GM12891 (cell line): ENCODE measurements around the gene B3GALT4.

ENCODE experiments used
- DNase-seq: peaks from one replicate; pipeline ENCODE4 v3.0.0; 2011; ENCODE audit warnings: low spot score; ENCODE audit not compliant: insufficient read length
- FAIRE-seq: peaks from 2 replicates; lab custom pipeline; 2011; peaks lifted over from hg19 to GRCh38; lab: Jason Lieb, UNC
- PAX5 ChIP-seq: IDR thresholded peaks from 2 replicates; pipeline ENCODE4 v1.6.1; 2011; ENCODE audit warnings: low read length, moderate library complexity, mild to moderate bottlenecking; ENCODE audit not compliant: insufficient read depth, severe bottlenecking
- POLR2A ChIP-seq: IDR thresholded peaks from 2 replicates; pipeline ENCODE4 v1.6.1; 2011; ENCODE audit warnings: low read depth, low read length, control low read depth
- POLR2AphosphoS5 ChIP-seq: IDR thresholded peaks from 2 replicates; pipeline ENCODE4 v1.6.1; 2011; ENCODE audit warnings: low read depth, low read length, control low read depth
- POU2F2 ChIP-seq: IDR thresholded peaks from 2 replicates; pipeline ENCODE4 v1.6.1; 2011; ENCODE audit warnings: low read depth, mild to moderate bottlenecking, control low read depth, low read length, moderate library complexity
- SPI1 ChIP-seq: IDR thresholded peaks from 2 replicates; pipeline ENCODE4 v1.6.1; 2011; ENCODE audit warnings: low read depth, low read length, control low read depth
- TAF1 ChIP-seq: IDR thresholded peaks from 2 replicates; pipeline ENCODE4 v1.6.1; 2011; ENCODE audit warnings: low read depth, low read length, control low read depth

Gene B3GALT4

DNA sequence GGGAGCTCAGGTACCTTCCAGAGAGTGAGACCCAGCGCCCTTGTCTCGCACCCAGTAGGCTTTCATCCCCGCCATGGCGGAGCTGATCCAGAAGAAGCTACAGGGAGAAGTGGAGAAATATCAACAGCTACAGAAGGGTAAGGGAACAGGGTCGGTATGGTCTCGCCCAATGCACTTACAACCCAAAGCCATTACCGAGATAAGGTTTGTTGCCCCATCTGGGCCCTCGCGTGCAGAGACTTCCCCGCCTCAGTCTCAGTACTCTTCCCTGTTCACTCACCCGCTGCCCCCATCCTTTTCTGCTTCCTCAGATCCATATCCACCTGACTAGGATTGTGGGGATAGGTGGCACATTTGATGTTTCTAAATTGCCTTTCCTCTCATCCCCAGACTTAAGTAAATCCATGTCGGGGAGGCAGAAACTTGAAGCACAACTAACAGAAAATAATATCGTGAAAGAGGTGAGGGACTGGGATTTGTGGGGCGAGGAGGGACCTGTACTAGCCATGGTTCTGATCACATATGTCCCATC lies 12.9 kb downstream of the B3GALT4 start:
- FAIRE-seq: no peak
- DNase-seq: no peak
- no peak for TF ChIP-seq PAX5
- TF ChIP-seq POLR2AphosphoS5: 0 out of 2 replicates have a peak, but pooled peaks have one; percentile 14

DNA sequence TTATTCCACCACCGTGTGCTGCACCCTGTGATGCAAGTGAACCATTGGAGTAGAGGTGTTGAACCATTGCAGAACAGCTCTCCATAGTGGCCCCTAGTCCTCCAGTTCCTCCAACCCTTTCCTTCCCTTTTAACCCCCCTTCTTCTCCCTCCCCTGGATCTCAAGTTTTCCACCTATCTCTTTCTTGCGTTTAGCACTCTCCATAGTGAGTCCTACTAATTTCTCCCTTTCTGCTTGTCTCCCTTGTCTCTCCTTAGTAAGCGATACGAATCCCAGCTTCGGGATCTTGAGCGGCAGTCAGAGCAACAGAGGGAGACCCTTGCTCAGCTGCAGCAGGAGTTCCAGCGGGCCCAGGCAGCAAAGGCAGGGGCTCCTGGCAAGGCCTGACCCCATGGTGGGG lies 13.5 kb downstream of the B3GALT4 start:
- DNase-seq (no peak), FAIRE-seq (no peak)
- no peak for TF ChIP-seq PAX5
- TF ChIP-seq POLR2AphosphoS5: no peak
- TF ChIP-seq POLR2A: no peak
- no peak for TF ChIP-seq POU2F2
- TF ChIP-seq TAF1: no peak
- TF ChIP-seq SPI1: no peak

DNA sequence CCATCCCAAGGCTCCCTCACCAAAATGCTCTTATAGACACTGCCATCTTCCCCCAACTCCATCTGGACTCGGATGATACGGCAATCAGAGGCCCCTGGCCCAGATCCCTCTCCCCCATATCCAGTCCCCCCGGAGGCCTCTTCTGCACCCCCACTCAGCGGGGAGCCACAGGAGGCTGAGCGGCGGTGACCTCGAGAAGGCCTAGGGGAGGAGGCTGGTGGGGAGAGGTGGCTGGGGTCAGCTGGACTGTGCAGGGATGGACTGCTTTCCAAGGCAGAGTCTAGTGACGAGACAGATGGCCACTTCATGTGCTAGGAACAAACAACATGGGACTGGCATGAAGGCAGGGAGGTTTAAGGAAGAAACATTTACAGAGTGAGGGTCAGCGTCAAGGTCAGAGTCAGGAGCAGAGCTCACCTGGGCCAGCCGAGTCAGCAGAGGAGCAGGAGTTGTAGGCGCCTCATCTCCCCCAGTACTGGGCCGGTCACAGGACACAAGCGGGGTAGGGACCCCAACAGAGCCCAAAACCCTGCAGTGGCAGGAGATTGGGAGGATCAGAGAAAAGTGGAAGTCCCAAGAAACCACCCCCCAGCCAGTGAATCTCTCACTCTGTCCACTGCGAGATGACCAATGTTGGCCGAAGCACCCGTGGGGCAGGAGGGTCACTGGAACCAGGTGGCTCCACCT lies 16.2 kb downstream of the B3GALT4 start:
- DNase-seq (no peak), FAIRE-seq (no peak)
- TF ChIP-seq SPI1: no peak
- no peak for TF ChIP-seq POLR2AphosphoS5
- no peak for TF ChIP-seq POU2F2
- no peak for TF ChIP-seq PAX5
- no peak for TF ChIP-seq TAF1
- TF ChIP-seq POLR2A: no peak

DNA sequence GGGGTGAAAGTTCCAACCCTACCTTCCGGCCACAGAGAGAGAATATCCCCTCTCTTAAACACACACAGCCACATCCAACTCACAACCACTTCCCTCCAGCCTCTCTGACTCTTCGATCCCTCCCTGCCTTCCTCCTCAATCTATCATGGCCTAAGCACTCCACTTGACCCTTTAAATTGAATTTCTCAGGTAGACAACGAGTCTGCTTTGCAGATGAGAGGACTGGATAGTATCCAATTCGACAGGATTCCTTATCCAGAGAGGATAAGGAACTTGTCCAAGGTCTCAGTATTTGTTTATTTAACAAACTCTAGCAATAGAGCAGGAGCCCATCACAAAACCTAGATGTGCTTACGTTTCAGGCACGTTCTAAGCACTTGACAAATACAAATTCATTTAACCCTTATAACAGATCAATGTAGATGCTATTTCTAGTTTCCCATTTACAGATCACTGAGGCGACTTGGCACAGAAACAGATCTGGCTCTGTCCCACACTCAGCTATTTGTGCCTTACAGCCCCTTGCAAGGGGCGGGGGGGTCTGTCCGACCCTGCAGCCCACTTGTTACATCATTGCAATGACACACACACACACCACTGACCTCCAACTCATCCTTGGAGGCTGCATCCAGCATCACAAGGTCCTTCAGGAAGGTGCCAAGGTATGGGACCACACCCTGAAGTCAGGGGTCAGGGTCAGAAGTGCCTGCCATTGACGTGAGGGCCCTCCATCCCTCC lies 17.3 kb downstream of the B3GALT4 start:
- TF ChIP-seq POLR2AphosphoS5: no peak
- TF ChIP-seq POLR2A: no peak
- no peak for TF ChIP-seq TAF1
- TF ChIP-seq SPI1: no peak
- TF ChIP-seq PAX5: no peak
- no peak for TF ChIP-seq POU2F2
- FAIRE-seq (no peak), DNase-seq (no peak)

DNA sequence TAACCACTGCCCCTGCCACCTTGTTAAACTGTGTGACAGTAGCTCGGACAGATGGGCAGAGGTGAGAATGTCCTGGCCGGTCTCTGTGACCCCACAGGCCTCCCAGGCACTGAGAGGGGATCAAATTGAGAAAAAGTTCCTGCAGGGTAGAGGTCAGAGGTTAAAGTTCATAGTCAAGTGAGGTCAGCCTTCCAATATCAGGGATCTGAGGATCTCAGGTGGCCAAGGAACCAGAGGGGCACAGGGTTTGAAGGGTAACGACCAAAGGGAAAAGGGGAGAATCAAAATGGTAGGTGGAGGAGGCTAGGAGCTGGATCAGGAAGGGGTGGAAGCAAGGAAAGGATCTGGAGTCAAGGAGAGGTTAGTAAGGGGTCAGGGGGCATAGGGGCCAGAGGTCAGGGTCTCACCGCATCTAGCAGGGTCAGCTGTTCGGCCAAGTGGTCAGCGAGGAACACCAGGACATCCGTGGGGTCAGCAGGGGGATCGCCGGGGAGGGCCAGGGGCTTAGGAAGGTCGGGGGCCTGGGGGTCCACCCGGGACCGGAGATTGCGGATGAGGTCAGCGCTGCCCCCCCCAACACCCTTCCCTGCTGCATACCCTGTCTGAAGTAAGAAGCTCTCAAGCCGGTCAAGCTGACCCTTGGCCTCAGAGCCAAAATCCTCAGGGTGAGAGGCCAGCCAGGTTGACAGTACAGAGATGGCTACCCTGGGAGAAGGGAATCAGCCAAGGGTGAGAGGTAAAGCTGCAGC lies 18.9 kb downstream of the B3GALT4 start:
- no peak for DNase-seq
- no peak for TF ChIP-seq POU2F2
- no peak for TF ChIP-seq PAX5
- TF ChIP-seq TAF1: no peak
- TF ChIP-seq POLR2A: no peak
- TF ChIP-seq POLR2AphosphoS5: no peak
- no peak for TF ChIP-seq SPI1
- FAIRE-seq: no peak

DNA sequence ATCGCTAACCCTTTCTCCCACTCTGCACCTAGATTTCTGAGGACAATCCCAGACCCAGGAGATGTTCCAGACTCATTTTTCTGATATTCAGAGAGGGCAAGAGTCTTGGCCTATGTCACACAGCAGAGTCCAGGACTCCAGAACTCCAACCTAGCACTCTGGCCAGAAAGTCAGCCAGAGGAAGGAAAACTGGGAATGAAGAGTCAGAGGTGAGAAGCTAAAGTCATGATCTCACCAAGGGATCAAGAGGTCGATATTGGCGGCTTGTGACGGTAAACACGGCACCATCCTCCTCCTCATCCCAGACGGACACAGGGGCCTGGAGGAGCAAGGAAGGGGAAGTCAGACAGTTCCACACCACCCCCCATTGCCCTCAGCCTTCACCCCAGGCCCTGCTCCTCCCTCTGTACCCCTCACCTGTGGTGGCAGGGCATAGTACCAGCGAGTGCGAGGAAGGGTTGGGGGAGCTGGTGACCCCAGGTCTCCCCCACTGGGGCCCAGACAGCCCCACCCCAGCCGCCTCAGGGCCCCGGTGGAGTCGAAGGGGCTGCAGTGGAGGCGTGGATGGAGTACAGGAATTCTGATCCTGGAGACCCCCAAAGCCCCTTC lies 20.0 kb downstream of the B3GALT4 start:
- no peak for TF ChIP-seq POLR2A
- TF ChIP-seq POLR2AphosphoS5: no peak
- no peak for TF ChIP-seq TAF1
- no peak for TF ChIP-seq PAX5
- no peak for TF ChIP-seq POU2F2
- TF ChIP-seq SPI1: no peak
- DNase-seq (no peak), FAIRE-seq (no peak)

DNA sequence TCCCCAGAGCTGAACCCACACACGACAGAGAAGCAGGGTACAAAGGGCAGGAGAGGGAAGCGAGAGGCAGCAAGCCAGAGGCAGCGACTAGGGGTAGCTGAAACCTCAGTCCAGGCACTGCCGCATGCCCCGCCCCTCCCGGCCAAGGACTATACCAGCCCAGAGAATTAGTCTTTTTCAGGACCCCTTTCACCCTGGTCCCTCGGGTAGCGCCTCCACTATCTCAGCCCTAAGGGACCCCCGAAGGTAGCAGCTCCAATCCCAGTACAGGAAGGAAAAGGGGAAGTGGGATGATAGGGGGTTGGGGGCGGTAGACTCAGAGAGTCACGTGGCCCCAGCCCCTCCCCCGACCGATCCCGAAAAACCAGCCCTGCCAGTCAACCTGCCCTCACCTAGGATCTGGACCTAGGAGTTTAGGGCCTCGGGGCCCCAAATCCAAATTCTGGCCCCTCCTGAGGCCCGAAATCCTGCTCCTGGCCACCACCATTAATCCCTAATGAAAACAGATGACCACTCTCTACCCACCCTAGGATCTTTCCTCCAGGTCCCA lies 20.6 kb downstream of the B3GALT4 start:
- peak; percentile 31 for FAIRE-seq
- TF ChIP-seq PAX5 (no peak), POLR2A (no peak), TAF1 (no peak), POU2F2 (no peak), SPI1 (peak; percentile 95), POLR2AphosphoS5 (no peak)
- DNase-seq: peak; percentile 56

DNA sequence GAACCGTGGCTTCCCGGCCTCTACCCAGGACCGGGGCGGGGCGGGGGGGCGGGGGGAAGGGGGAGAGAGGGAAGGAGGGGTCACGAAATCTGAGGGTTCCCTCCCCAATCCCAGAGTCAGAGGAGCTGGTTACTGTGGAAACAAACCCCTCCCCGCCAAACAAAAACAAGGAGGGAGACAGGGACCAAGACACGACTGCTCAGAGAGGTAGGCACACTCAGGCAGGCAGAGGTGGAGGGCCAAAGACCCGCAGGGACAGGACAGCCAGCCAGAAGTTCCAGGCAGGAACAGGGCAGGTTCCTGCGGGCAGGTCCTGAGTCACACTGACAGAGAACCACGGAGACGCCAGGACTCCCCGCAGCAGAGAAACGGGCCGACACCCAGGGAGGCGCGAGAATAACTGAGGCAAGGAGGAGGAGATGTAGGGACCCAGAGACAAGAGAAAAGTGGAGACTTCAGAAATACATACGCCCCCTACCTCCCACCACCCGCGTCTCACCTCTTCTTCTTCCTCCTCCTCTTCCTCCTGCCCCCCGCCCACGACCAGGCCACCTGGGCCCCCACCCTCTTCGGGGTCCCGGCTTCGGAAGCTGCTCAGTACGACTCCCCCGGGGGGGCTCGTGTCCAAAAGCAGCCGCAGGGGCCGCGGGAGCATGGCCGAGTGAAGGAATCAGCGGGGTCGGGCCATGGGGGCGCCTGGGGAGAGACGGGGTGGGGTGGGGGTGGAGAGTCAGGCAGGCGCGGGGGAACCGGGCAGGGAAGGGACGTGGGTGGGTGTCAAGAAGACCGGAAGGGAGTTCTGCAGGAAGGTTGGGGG lies 21.2 kb downstream of the B3GALT4 start:
- FAIRE-seq (peak; percentile 35), DNase-seq (peak; percentile 81)
- TF ChIP-seq TAF1: no peak
- no peak for TF ChIP-seq PAX5
- 0 out of 2 replicates have a peak, but pooled peaks have one; percentile 50 for TF ChIP-seq POLR2AphosphoS5
- TF ChIP-seq SPI1: no peak
- no peak for TF ChIP-seq POU2F2
- TF ChIP-seq POLR2A: no peak

DNA sequence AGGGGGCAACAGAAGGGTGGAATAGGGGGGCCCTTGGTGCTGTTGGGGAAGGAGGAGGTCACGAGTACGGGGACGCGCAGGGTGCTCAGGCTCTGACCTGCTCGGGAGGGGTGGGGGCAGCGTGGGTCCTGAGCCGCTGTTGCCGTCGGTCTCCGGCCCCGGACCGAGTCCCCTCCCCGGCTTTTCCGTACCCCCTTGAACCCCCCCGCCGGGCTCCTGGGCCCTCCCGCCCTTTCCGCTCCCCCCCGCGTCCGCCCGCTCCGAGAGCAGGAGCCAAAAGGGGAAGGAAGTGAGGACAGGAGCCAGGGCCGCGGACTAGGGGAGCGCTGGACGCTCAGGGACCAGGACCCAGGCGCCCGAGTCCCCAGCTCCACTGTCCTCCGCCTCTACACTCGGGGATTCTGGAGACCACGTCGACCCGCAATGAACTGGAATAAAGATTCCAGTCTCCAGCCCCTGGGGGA lies 21.9 kb downstream of the B3GALT4 start, which contains the start of gene RGL2:
Gene RGL2 (minus strand): TSS at position 170 of the 464 bp plus-strand sequence. CDS start 332 bp downstream, outside the sequence.
- FAIRE-seq: no peak
- DNase-seq: peak; percentile 62
- no peak for TF ChIP-seq POLR2AphosphoS5
- TF ChIP-seq SPI1: peak; percentile 49
